ENCODE results near the gene GRIN1. TPM values are rescaled to one million over a fixed set of nuclear protein-coding genes. Genes with fewer than 3 reads are reported as not detected.

The GRIN1 gene
- total RNA-seq, 1 donor from 2014 or later: not detected

DNA sequence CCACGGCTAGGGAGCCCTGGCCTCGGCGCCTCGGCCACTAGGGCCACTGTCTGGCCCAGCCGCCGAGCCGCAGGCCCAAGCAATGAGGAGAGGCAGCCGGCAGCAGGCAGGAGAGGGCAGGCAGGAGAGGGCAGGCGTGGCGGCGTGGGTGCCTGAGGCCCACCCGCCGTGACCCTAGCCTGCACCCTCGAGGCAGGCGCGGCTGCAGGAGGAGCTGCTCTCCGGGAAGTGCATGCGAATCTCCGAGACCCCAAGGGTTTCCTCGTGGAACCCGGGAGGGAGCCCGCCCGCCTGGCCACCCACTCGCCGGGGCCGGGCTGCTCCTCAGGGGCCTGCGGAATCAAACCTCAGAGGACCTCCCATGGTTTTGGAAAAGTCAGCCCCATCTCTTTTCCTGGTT is 9.3 kb downstream of the GRIN1 start:
- TF ChIP-seq, protein P1, sequence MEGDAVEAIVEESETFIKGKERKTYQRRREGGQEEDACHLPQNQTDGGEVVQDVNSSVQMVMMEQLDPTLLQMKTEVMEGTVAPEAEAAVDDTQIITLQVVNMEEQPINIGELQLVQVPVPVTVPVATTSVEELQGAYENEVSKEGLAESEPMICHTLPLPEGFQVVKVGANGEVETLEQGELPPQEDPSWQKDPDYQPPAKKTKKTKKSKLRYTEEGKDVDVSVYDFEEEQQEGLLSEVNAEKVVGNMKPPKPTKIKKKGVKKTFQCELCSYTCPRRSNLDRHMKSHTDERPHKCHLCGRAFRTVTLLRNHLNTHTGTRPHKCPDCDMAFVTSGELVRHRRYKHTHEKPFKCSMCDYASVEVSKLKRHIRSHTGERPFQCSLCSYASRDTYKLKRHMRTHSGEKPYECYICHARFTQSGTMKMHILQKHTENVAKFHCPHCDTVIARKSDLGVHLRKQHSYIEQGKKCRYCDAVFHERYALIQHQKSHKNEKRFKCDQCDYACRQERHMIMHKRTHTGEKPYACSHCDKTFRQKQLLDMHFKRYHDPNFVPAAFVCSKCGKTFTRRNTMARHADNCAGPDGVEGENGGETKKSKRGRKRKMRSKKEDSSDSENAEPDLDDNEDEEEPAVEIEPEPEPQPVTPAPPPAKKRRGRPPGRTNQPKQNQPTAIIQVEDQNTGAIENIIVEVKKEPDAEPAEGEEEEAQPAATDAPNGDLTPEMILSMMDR (conservative IDR thresholded peaks at IDR 0.05; ENCODE audit: low read depth, low read length): no peak
- DNase-seq (ENCODE audit: low read depth): no peak
- H3K4me3 ChIP-seq (ENCODE audit: low read depth, low read length): no peak overlapping the region

DNA sequence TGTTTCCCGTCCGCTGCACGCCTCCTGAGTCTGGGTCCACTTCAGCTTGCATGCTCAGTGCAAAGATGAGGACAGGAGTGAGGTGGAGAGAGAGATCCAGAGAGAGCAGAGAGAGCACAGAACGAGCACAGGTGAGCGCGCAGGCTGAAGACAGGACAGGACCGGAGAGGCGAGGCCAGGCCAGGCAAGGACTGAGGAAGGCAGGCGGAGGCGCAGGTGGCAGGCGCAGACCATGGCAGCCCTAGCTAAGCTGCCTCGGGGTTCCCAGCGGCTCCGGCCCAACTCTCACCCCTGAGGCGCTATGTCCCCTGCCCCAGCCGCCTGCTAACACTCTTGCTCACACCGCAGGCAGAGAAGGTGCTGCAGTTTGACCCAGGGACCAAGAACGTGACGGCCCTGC is 9.7 kb downstream of the GRIN1 start:
- no peak overlapping the region for H3K4me3 ChIP-seq (ENCODE audit: low read depth, low read length)
- TF ChIP-seq, protein P1 (conservative IDR thresholded peaks at IDR 0.05; ENCODE audit: low read depth, low read length): no peak
- DNase-seq (ENCODE audit: low read depth): no peak

GRCh38 chr9:137149363-137149762 is 10.4 kb downstream of the GRIN1 start:
- no peak overlapping the region for H3K4me3 ChIP-seq (ENCODE audit: low read depth, low read length)
- DNase-seq (ENCODE audit: low read depth): no peak
- TF ChIP-seq, protein P1 (conservative IDR thresholded peaks at IDR 0.05; ENCODE audit: low read depth, low read length): no peak

GRCh38 chr9:137149942-137150616 is 11.1 kb downstream of the GRIN1 start:
- TF ChIP-seq, protein P1 (conservative IDR thresholded peaks at IDR 0.05; ENCODE audit: low read depth, low read length): no peak
- no peak for DNase-seq (ENCODE audit: low read depth)
- H3K4me3 ChIP-seq (ENCODE audit: low read depth, low read length): no peak overlapping the region

DNA sequence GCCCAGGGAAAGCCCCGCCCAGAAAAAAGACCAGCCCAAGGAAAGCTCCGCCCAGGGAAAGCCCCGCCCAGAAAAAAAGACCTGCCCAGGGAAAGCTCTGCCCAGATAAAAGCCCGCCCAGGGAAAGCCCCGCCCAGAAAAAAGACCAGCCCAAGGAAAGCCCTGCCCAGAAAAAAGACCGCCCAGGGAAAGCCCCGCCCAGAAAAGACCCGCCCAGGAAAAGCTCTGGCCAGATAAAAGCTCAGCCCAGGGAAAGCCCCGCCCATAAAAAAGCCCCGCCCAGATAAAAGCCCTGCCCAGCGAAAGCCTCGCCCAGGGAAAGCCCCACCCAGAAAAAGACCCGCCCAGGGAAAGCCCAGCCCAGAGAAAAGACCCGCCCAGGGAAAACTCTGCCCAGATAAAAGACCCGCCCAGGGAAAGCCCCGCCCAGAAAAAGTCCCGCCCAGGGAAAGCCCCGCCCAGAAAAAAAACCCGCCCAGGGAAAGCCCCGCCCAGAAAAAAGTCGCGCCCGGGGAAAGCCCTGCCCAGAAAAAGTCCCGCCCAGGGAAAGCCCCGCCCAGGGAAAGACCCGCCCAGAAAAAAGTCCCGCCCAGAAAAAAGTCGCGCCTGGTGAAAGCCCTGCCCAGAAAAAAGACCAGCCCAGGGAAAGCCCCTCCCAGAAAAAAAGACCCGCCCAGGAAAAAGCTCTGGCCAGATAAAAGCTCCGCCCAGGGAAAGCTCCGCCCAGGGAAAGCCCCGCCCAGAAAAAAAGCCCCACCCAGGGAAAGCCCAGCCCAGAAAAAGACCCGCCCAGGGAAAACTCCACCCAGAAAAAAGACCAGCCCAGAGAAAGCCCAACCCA is 11.9 kb downstream of the GRIN1 start:
- DNase-seq (ENCODE audit: low read depth): no peak
- no peak overlapping the region for H3K4me3 ChIP-seq (ENCODE audit: low read depth, low read length)
- TF ChIP-seq, protein P1 (conservative IDR thresholded peaks at IDR 0.05; ENCODE audit: low read depth, low read length): no peak

- TF ChIP-seq, protein P1 (conservative IDR thresholded peaks at IDR 0.05; ENCODE audit: low read depth, low read length): no peak
- no peak for DNase-seq (ENCODE audit: low read depth)
- no peak overlapping the region for H3K4me3 ChIP-seq (ENCODE audit: low read depth, low read length)
These were observed 14.0 kb downstream of the GRIN1 start for GRCh38 chr9:137152844-137153405.
